ENCODE measurements around the gene U2AF2. TPM values are rescaled to one million over a fixed set of nuclear protein-coding genes. Genes with fewer than 3 reads are reported as not detected.

U2AF2 gene
- polyA plus RNA-seq, 1 donor from 2014 or later, result 129 TPM

DNA sequence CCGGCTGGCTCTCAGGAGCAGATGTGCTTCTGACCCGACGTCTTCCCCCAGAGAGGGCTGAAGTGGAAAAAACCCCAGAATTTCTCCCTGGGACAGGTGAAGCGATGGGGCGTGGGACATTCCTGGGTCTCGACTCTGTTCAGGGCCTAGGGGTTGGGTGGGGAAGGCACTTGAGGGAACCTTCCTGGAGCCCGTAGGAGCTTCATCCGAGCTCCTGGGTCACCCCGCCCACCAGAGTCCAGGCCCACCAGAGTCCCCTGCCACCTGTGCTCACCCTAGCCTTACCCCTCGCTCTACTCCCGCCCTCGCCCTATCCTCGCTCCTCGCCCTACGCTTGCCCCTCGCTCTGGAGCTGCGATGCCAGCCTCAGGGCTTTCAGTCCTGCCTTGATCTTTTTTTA, 43.4 kb downstream of the U2AF2 start:
- Histone ChIP-seq H3K9me3 (ENCODE audit: low read length) (no peaks in the 10 kb centered on the region), H3K36me3 (ENCODE audit: insufficient read depth, low read length) (no peaks in the 10 kb centered on the region), H2AFZ (ENCODE audit: low read depth, low read length) (no peak overlapping the region)

DNA sequence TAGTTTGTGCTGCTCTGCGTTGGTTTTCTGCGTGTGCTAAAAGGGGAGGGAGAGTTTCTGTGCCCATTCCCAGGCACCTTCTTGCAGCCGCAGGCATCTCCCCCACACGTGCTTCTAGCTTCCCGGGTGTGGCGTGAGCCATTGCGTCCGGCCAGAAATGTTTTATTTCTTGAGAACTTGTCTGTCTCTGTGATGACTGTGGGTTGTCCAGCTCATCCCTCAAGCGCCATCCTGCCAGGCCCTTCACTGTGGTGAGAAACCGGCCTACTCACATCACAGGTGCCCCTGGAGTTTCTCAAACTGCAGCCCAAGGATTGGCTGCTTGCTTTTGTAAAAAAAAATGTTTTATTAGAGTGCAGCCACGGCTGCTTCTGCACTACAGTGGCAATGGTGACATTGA, 44.4 kb downstream of the U2AF2 start:
- H3K27ac ChIP-seq (ENCODE audit: low read length), result no peak overlapping the region
- H3K4me2 ChIP-seq (ENCODE audit: low read length), result no peak overlapping the region
- no peak overlapping the region for H3K4me3 ChIP-seq (ENCODE audit: low read length)
- H3K9ac ChIP-seq (ENCODE audit: low read length), result no peak overlapping the region
- H3K27me3 ChIP-seq (ENCODE audit: insufficient read depth, low read depth, low read length), result no peaks in the 10 kb centered on the region
- no peak overlapping the region for H2AFZ ChIP-seq (ENCODE audit: low read depth, low read length)
- H3K9me3 ChIP-seq (ENCODE audit: low read length), result no peaks in the 10 kb centered on the region
- no peaks in the 10 kb centered on the region for H3F3A ChIP-seq (ENCODE audit: insufficient read depth, low read length, poor library complexity, severe bottlenecking)
- H3K79me2 ChIP-seq (replicated peaks; ENCODE audit: insufficient read depth, low read length), result no peaks in the 10 kb centered on the region
- no peaks in the 10 kb centered on the region for H4K20me1 ChIP-seq (ENCODE audit: insufficient read depth)
- H3K36me3 ChIP-seq (ENCODE audit: insufficient read depth, low read length), result no peaks in the 10 kb centered on the region
- no peaks in the 10 kb centered on the region for H3K9me2 ChIP-seq (ENCODE audit: insufficient read depth, low read length)
- TF ChIP-seq EZH2 (IDR thresholded peaks at IDR 0.05; ENCODE audit: borderline replicate concordance, insufficient read depth, low read length, poor library complexity, severe bottlenecking) (no peak), REST (IDR thresholded peaks at IDR 0.05; ENCODE audit: borderline replicate concordance) (no peak), MXI1 (conservative IDR thresholded peaks at IDR 0.05; ENCODE audit: poor library complexity, severe bottlenecking) (no peak), EP300 (conservative IDR thresholded peaks at IDR 0.05; ENCODE audit: poor library complexity, severe bottlenecking) (no peak), RAD21 (conservative IDR thresholded peaks at IDR 0.05) (no peak), POLR2AphosphoS5 (IDR thresholded peaks at IDR 0.05) (no peak), TAF1 (IDR thresholded peaks at IDR 0.05; ENCODE audit: low read depth) (no peak)
- TF ChIP-seq, protein P1, sequence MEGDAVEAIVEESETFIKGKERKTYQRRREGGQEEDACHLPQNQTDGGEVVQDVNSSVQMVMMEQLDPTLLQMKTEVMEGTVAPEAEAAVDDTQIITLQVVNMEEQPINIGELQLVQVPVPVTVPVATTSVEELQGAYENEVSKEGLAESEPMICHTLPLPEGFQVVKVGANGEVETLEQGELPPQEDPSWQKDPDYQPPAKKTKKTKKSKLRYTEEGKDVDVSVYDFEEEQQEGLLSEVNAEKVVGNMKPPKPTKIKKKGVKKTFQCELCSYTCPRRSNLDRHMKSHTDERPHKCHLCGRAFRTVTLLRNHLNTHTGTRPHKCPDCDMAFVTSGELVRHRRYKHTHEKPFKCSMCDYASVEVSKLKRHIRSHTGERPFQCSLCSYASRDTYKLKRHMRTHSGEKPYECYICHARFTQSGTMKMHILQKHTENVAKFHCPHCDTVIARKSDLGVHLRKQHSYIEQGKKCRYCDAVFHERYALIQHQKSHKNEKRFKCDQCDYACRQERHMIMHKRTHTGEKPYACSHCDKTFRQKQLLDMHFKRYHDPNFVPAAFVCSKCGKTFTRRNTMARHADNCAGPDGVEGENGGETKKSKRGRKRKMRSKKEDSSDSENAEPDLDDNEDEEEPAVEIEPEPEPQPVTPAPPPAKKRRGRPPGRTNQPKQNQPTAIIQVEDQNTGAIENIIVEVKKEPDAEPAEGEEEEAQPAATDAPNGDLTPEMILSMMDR (IDR thresholded peaks at IDR 0.05; ENCODE audit: poor library complexity, severe bottlenecking), result no peak

More for the DNA sequence above, 43.4 kb downstream of the U2AF2 start:
- no peak for TF ChIP-seq POLR2AphosphoS5 (IDR thresholded peaks at IDR 0.05)
- TF ChIP-seq TAF1 (IDR thresholded peaks at IDR 0.05; ENCODE audit: low read depth), result no peak
- TF ChIP-seq, protein P1 (IDR thresholded peaks at IDR 0.05; ENCODE audit: poor library complexity, severe bottlenecking), result no peak
- no peak for TF ChIP-seq REST (IDR thresholded peaks at IDR 0.05; ENCODE audit: borderline replicate concordance)
- no peak for TF ChIP-seq MXI1 (conservative IDR thresholded peaks at IDR 0.05; ENCODE audit: poor library complexity, severe bottlenecking)
- no peak for TF ChIP-seq EP300 (conservative IDR thresholded peaks at IDR 0.05; ENCODE audit: poor library complexity, severe bottlenecking)
- TF ChIP-seq EZH2 (IDR thresholded peaks at IDR 0.05; ENCODE audit: borderline replicate concordance, insufficient read depth, low read length, poor library complexity, severe bottlenecking), result no peak
- TF ChIP-seq RAD21 (conservative IDR thresholded peaks at IDR 0.05), result no peak
- no peak for TF ChIP-seq SMC3 (conservative IDR thresholded peaks at IDR 0.05; ENCODE audit: poor library complexity)
- Histone ChIP-seq H3K4me2 (ENCODE audit: low read length) (no peak overlapping the region), H3K4me3 (ENCODE audit: low read length) (no peak overlapping the region), H3K27me3 (ENCODE audit: insufficient read depth, low read depth, low read length) (no peaks in the 10 kb centered on the region), H3K27ac (ENCODE audit: low read length) (no peak overlapping the region), H3F3A (ENCODE audit: insufficient read depth, low read length, poor library complexity, severe bottlenecking) (no peaks in the 10 kb centered on the region), H3K79me2 (replicated peaks; ENCODE audit: insufficient read depth, low read length) (no peaks in the 10 kb centered on the region), H3K9me2 (ENCODE audit: insufficient read depth, low read length) (no peaks in the 10 kb centered on the region), H4K20me1 (ENCODE audit: insufficient read depth) (no peaks in the 10 kb centered on the region), H3K9ac (ENCODE audit: low read length) (no peak overlapping the region)

Data from neural cell (in vitro differentiated cells).